ENCODE results near the gene CERS6. TPM values are rescaled to one million over a fixed set of nuclear protein-coding genes. Genes with fewer than 3 reads are reported as not detected.
A peak's percentile ranks its signal among the peaks of the same experiment; 100 is the strongest.

The CERS6 gene
- total RNA-seq, 8 experiments from 2014 or later, result 18.2 to 59.9 (median 39.7) TPM

GRCh38 chr2:168717790-168718502 lies 261.9 kb downstream of the CERS6 start:
- 43 to 100% (median 97%) methylated on average over 1 to 3 of the region's 3 CpGs; no CpG with 5 or more reads in 3 of the 10 experiments for WGBS, 10 experiments
- H3K4me1 ChIP-seq (replicated peaks in 1 of 2), result no peaks in the 10 kb centered on the region
- in situ Hi-C loops (cut with MboI; ENCODE audit: low pct_unique_long_range_greater_than_20kb in 2 of 9, low sequenced_read_pairs in 9 of 9, unreplicated experiment in 9 of 9), result no loop called here
- no peak for ATAC-seq (replicated peaks in 6 of 8)
- H3K27ac ChIP-seq, result no peak overlapping the region
- no peak overlapping the region for H3K4me3 ChIP-seq

- WGBS, 10 experiments, result 50 to 100% (median 83%) methylated on average over 1 to 2 of the region's 2 CpGs
- no peak for ATAC-seq (replicated peaks in 6 of 8)
- Histone ChIP-seq H3K4me1 (replicated peaks in 1 of 2) (no peaks in the 10 kb centered on the region), H3K4me3 (no peak overlapping the region), H3K27ac (no peak overlapping the region)
- in situ Hi-C loops (cut with MboI; ENCODE audit: low pct_unique_long_range_greater_than_20kb in 2 of 9, low sequenced_read_pairs in 9 of 9, unreplicated experiment in 9 of 9), result no loop called here
Observed at GRCh38 chr2:168718622-168719021, 262.6 kb downstream of the CERS6 start.

GRCh38 chr2:168719446-168719845 lies 263.4 kb downstream of the CERS6 start:
- H3K27ac ChIP-seq, result no peak overlapping the region
- no peak for ATAC-seq (replicated peaks in 6 of 8)
- H3K4me1 ChIP-seq (replicated peaks in 1 of 2), result no peaks in the 10 kb centered on the region
- no peak overlapping the region for H3K4me3 ChIP-seq
- in situ Hi-C loops (cut with MboI; ENCODE audit: low pct_unique_long_range_greater_than_20kb in 2 of 9, low sequenced_read_pairs in 9 of 9, unreplicated experiment in 9 of 9), result no loop called here

GRCh38 chr2:168722592-168722991 lies 266.5 kb downstream of the CERS6 start:
- peak in 1 of 8 experiments; percentile 66 for ATAC-seq (replicated peaks in 6 of 8)
- H3K4me1 ChIP-seq (replicated peaks in 1 of 2), result no peaks in the 10 kb centered on the region
- H3K27ac ChIP-seq, result no peak overlapping the region
- in situ Hi-C loops (cut with MboI; ENCODE audit: low pct_unique_long_range_greater_than_20kb in 2 of 9, low sequenced_read_pairs in 9 of 9, unreplicated experiment in 9 of 9), result no loop called here
- H3K4me3 ChIP-seq, result no peak overlapping the region
- 0 to 93% (median 80%) methylated on average over 1 to 2 of the region's 2 CpGs; no CpG with 5 or more reads in 3 of the 10 experiments for WGBS, 10 experiments

GRCh38 chr2:168723275-168723899 lies 267.3 kb downstream of the CERS6 start:
- Histone ChIP-seq H3K27ac (no peak overlapping the region), H3K4me3 (no peak overlapping the region), H3K4me1 (replicated peaks in 1 of 2) (no peaks in the 10 kb centered on the region)
- WGBS, 10 experiments, result 50 to 100% (median 84%) methylated on average over 1 to 3 of the region's 3 CpGs
- ATAC-seq (replicated peaks in 6 of 8), result no peak
- in situ Hi-C loops (cut with MboI; ENCODE audit: low pct_unique_long_range_greater_than_20kb in 2 of 9, low sequenced_read_pairs in 9 of 9, unreplicated experiment in 9 of 9), result no loop called here

- Histone ChIP-seq H3K27ac (no peak overlapping the region), H3K4me1 (replicated peaks in 1 of 2) (peaks cover 9 to 15% of the 10 kb centered on the region in 2 donors), H3K4me3 (no peak overlapping the region)
- in situ Hi-C loops (cut with MboI; ENCODE audit: low pct_unique_long_range_greater_than_20kb in 2 of 9, low sequenced_read_pairs in 9 of 9, unreplicated experiment in 9 of 9), result no loop called here
- 51 to 94% (median 79%) methylated on average over 2 to 3 of the region's 3 CpGs; no CpG with 5 or more reads in 3 of the 10 experiments for WGBS, 10 experiments
- ATAC-seq (replicated peaks in 6 of 8), result no peak
Observed at GRCh38 chr2:168726375-168726774, 270.3 kb downstream of the CERS6 start.

GRCh38 chr2:168727904-168728470 lies 271.9 kb downstream of the CERS6 start:
- WGBS, 10 experiments, result 29 to 100% (median 90%) methylated on average over 1 to 2 of the region's 5 CpGs; no CpG with 5 or more reads in 5 of the 10 experiments
- peaks cover 21 to 30% of the 10 kb centered on the region in 2 donors for H3K4me1 ChIP-seq (replicated peaks in 1 of 2)
- ATAC-seq (replicated peaks in 6 of 8), result no peak
- in situ Hi-C loops (cut with MboI; ENCODE audit: low pct_unique_long_range_greater_than_20kb in 2 of 9, low sequenced_read_pairs in 9 of 9, unreplicated experiment in 9 of 9), result no loop called here
- H3K27ac ChIP-seq, result no peak overlapping the region
- no peak overlapping the region for H3K4me3 ChIP-seq

GRCh38 chr2:168729455-168729854 lies 273.4 kb downstream of the CERS6 start:
- Histone ChIP-seq H3K27ac (no peak overlapping the region), H3K4me1 (replicated peaks in 1 of 2) (peaks cover 21 to 30% of the 10 kb centered on the region in 2 donors), H3K4me3 (no peak overlapping the region)
- in situ Hi-C loops (cut with MboI; ENCODE audit: low pct_unique_long_range_greater_than_20kb in 2 of 9, low sequenced_read_pairs in 9 of 9, unreplicated experiment in 9 of 9), result no loop called here
- 80 to 100% (median 100%) methylated on average over 1 to 2 of the region's 2 CpGs; no CpG with 5 or more reads in 5 of the 10 experiments for WGBS, 10 experiments
- ATAC-seq (replicated peaks in 6 of 8), result no peak

GRCh38 chr2:168730344-168730743 lies 274.3 kb downstream of the CERS6 start:
- Histone ChIP-seq H3K27ac (no peak overlapping the region), H3K4me1 (replicated peaks in 1 of 2) (peaks cover 21 to 30% of the 10 kb centered on the region in 2 donors), H3K4me3 (no peak overlapping the region)
- ATAC-seq (replicated peaks in 6 of 8), result peak in 7 of 8 experiments; percentile 16 to 66 (median 53)
- in situ Hi-C loops (cut with MboI; ENCODE audit: low pct_unique_long_range_greater_than_20kb in 2 of 9, low sequenced_read_pairs in 9 of 9, unreplicated experiment in 9 of 9), result no loop called here
- 19 to 100% (median 86%) methylated on average over 1 to 3 of the region's 4 CpGs for WGBS, 10 experiments

GRCh38 chr2:168731002-168731401 lies 274.9 kb downstream of the CERS6 start:
- ATAC-seq (replicated peaks in 6 of 8), result no peak
- Histone ChIP-seq H3K4me1 (replicated peaks in 1 of 2) (peaks cover 21 to 30% of the 10 kb centered on the region in 2 donors), H3K4me3 (no peak overlapping the region), H3K27ac (no peak overlapping the region)
- WGBS, 10 experiments, result 50 to 79% (median 61%) methylated on average over 2 of the region's 2 CpGs; no CpG with 5 or more reads in 3 of the 10 experiments
- in situ Hi-C loops (cut with MboI; ENCODE audit: low pct_unique_long_range_greater_than_20kb in 2 of 9, low sequenced_read_pairs in 9 of 9, unreplicated experiment in 9 of 9), result no loop called here

- no peak overlapping the region for H3K27ac ChIP-seq
- ATAC-seq (replicated peaks in 6 of 8), result peak in 7 of 8 experiments; percentile 37 to 74 (median 59)
- no peak overlapping the region for H3K4me3 ChIP-seq
- in situ Hi-C loops (cut with MboI; ENCODE audit: low pct_unique_long_range_greater_than_20kb in 2 of 9, low sequenced_read_pairs in 9 of 9, unreplicated experiment in 9 of 9), result no loop called here
- peaks cover 23 to 31% of the 10 kb centered on the region in 2 donors for H3K4me1 ChIP-seq (replicated peaks in 1 of 2)
- 44 to 100% (median 82%) methylated on average over 1 to 3 of the region's 3 CpGs for WGBS, 10 experiments
Observed at GRCh38 chr2:168731616-168732015, 275.5 kb downstream of the CERS6 start.

- peak in 5 of 8 experiments; percentile 41 to 61 (median 58) for ATAC-seq (replicated peaks in 6 of 8)
- peaks cover 28 to 36% of the 10 kb centered on the region in 2 donors for H3K4me1 ChIP-seq (replicated peaks in 1 of 2)
- H3K27ac ChIP-seq, result no peak overlapping the region
- no peak overlapping the region for H3K4me3 ChIP-seq
- in situ Hi-C loops (cut with MboI; ENCODE audit: low pct_unique_long_range_greater_than_20kb in 2 of 9, low sequenced_read_pairs in 9 of 9, unreplicated experiment in 9 of 9), result no loop called here
- WGBS, 10 experiments, result 0 to 100% (median 69%) methylated on average over 1 to 2 of the region's 2 CpGs; no CpG with 5 or more reads in 4 of the 10 experiments
Observed at GRCh38 chr2:168732100-168732499, 276.0 kb downstream of the CERS6 start.

- in situ Hi-C loops (cut with MboI; ENCODE audit: low pct_unique_long_range_greater_than_20kb in 2 of 9, low sequenced_read_pairs in 9 of 9, unreplicated experiment in 9 of 9), result no loop called here
- no peak for ATAC-seq (replicated peaks in 6 of 8)
- no peak overlapping the region for H3K27ac ChIP-seq
- peaks cover 31 to 40% of the 10 kb centered on the region in 2 donors for H3K4me1 ChIP-seq (replicated peaks in 1 of 2)
- no peak overlapping the region for H3K4me3 ChIP-seq
Observed at GRCh38 chr2:168732506-168732905, 276.4 kb downstream of the CERS6 start.
